Measurements from ENCODE around the gene SH3RF1.
"Not testable (repeated sequence)": the region's sequence is repeated elsewhere in the genome, so short reads cannot be mapped to it uniquely, and the experiment has no call there.

Gene SH3RF1

GRCh38 chr4:169270810-169271691 lies at the start of gene SH3RF1:
SH3RF1 (minus strand) TSS chr4:169270956; CDS start chr4:169269212, 1,744 bp downstream.
- DNase-seq = peak; percentile 36

DNA sequence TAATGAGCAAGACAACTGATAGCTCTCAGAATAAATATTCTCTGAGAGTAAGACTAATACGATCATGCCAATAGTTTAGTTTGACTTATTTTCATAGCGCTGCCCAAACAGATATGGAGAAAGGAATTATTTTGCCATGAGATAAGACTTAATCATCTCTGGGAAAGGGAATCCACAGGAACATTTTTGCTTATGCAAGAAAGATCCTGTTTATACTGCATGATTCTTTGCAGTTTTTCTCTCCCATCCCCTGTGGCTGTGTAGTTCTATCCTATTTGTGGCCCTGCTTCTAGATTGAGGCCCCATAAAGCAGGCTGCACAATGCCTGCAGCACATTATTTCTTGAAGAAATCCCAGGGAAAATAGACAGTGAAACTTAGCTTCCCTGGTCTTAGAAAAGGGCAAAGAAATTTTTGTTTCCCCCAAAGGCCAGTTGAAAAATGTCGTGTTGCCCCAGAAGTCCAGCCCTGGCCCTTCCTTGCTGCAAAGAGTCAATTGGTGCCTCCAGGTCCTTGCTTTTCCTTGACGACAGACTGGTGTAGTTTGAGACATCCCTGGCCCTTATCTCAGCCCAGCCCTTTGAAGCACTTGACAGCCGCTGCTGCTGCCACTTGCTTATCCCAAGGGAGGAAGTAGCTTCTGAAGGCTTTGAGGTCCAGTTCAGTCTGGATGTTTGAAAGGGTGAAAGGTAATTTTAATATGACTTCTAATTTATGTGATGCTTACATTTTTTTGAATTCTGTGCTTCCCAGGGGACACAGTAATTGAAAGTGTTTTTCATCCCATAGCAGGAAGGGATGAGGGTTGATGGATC lies 45.0 kb upstream of the SH3RF1 start:
- DNase-seq = no peak

DNA sequence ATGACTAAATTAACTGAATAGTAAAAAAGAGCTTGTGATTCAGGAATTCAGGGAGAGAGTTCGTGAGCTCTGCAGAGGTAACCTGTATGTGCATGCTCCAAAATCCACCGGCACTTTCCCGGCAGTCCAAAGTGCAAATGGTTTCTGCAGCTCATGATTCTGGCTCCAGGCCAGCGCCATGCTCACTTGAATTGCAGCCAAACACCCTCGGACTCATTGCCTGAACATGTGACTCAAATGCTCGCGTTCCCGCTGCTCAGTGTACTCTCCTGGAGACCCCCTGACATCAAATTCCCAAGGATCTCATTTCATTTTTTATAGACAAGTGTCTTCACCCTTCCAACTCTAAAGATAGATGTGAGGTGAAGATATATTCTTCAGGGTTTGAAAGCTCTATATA lies 44.1 kb upstream of the SH3RF1 start:
- DNase-seq = peak; percentile 24

GRCh38 chr4:169313732-169314131 lies 43.0 kb upstream of the SH3RF1 start:
- no peak for DNase-seq

GRCh38 chr4:169312690-169313422 lies 42.1 kb upstream of the SH3RF1 start:
- DNase-seq = no peak

DNA sequence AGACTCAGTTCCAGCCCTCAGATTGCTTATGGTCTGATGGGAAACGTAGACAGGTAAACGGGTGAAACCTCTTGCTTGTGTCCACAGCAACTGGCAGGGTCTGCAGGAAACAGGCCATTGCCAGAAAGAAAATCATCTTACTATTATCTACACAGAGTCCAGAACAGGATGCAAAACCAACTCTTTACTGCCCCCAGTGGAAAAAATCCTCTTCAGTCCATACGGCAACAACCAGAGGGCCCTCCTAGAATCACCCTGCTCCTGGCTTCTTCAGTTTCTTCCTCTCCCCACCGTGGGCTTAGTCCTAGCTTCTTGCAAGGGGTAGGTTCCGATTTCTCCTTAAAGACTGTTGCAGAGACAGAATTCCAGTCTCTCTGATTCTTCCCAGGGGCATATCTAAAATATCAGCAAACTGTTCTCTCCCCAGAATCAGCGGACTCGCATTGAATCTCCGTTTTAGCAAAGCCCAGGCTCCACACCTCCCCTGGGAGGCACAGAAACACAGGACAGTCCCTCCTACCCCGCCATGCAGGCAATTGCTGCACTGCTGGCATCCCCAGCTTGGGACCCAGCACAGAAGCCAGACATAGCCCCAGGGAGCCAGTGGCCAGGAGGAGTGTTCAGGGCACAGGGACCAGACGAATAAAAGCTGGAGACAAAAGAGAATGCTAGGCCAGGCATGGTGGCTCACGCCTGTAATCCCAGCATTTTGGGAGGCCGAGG lies 41.0 kb upstream of the SH3RF1 start:
- no peak for DNase-seq

DNA sequence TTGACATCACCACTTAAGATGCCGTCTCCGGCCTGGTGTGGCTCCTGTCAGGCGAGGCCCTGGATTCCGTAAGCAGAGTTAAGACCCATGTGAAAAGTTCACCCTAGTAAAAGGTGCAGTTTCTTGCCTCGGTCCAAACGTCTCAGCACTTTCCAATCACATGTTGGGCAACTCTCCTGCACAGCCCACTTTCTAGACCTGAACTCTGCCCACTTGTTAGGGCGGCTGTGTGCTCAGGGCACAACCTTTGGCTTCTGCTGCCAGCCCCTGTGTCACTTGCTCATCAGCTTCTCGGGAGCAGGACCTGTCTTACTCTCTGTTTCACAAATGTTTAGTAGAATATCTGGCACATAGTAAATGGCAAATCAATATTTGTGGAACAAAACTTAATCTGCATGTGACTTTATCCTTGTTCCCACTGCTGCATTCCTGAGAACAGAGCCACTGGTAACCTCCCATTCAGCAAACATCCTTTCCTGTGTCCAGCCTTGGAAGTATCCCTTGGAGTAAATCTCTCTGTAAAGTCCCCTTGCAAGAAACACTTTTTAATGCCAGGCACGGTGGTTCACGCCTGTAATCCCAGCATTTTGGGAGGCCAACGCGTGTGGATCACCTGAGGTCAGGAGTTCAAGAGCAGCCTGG lies 38.7 kb upstream of the SH3RF1 start:
- no peak for DNase-seq

- peak; percentile 47 for DNase-seq
Measured at GRCh38 chr4:169307576-169307975, 36.8 kb upstream of the SH3RF1 start.

DNA sequence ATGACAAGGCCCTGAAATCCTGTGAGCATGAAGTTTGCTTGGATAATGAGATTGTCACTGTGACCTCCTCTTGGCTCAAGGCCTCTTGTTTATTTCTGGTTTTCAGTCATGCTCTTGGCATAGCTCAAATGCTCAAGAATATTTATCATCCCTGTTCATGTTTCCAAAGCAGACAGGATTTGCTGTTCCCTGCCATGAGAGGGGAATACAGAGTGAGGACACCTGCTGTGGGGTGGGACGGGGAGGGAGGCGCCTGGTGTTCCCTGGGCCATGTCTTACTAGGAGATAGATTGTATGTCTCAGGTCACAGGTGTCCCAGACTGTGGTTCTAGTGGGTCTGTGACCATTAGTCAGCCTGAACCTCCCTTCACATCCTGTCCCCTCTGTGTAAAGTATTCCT lies 34.9 kb upstream of the SH3RF1 start:
- no peak for DNase-seq

DNA sequence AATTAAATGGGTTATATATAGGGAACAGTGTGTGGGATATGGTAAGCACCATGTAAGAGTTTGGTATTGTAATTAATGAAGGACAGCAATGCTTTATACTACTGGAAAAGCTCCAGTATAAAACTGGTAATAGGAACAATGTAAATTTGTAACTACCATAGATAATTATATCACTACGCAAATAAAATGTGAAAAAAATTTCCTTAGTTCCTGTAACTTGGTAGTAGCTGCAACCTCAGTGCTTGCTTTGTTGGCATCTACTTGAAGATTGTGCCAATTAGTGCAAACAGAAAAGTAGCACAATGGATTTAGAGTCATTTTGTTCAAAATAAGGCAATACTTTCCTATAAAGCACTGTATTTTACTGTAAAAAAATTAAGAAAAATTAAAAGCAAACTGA lies 34.4 kb upstream of the SH3RF1 start:
- DNase-seq = no peak

DNA sequence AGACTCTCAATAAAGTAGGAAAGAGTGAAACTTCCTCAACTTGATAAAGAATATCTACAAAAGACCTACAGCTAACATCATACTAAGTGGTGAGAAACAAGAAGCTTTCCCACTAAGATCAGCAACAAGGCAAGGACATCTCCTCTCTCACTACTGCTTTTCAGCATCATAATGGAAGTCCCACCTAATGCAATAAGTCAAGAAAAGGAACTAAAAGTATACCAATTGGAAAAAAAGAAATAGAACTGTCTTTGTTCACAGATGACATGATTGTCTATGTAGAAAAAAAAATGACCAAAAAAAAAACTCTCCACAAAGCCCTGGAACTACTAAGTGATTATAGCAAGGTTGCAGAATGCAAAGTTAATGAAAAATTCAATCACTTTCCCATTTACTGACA lies 25.1 kb upstream of the SH3RF1 start:
- no peak for DNase-seq

- DNase-seq = no peak
Measured at GRCh38 chr4:169293343-169294176, 22.8 kb upstream of the SH3RF1 start.

- DNase-seq = not testable (repeated sequence)
Measured at GRCh38 chr4:169287983-169288382, 17.2 kb upstream of the SH3RF1 start.

DNA sequence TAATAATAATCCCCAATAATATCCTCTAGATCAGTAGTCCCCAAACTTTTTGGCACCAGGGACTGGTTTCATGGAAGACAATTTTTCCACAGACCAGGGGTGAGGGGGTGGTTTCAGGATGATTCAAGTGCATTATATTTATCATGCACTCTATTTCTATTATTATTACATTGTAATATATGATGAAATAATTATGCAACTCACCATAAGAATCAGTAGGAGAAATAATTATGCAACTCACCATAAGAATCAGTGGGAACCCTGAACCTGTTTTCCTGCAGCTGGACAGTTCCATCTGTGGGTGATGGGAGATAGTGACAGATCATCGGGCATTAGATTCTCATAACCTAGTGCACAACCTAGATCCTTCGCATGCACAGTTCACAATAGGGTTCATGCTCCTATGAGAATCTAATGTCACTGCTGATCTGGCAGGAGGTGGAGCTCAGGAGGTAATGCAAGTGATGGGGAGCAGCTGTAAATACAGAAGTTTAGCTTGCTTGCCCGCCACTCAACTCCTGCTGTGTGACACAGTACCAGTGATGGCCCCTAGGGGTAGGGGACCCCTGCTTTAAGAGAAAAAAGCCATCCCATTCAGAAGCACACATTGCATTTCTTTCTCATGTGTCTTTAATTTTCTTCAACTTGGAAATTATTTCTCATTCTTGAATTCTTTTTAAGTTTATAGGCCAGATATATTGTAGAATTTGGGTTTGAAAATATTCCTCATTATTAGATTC lies 16.0 kb upstream of the SH3RF1 start:
- no peak for DNase-seq

GRCh38 chr4:169283114-169283509 lies 12.4 kb upstream of the SH3RF1 start:
- DNase-seq = no peak

GRCh38 chr4:169282429-169283113 lies 11.8 kb upstream of the SH3RF1 start:
- no peak for DNase-seq

DNA sequence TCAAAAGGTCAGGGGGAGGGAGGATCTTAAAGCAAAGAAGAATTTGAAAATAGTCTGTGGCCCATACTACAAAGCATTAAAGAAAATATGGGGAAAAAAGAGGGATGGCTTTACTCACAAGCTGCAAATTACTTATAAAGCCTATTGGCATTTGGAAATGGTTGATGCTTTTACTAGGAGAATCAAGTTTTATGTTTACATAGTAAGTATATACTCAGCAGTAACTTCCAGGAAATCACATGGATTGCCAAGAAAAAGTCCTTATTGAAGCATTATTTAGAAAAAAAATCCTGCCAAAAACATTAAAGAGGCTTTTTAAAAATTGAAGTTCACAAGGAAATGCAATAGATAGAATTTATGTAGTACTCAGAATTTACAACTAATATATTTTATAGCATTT lies 8.4 kb upstream of the SH3RF1 start:
- no peak for DNase-seq

GRCh38 chr4:169278624-169279023 lies 7.9 kb upstream of the SH3RF1 start:
- DNase-seq = no peak

DNA sequence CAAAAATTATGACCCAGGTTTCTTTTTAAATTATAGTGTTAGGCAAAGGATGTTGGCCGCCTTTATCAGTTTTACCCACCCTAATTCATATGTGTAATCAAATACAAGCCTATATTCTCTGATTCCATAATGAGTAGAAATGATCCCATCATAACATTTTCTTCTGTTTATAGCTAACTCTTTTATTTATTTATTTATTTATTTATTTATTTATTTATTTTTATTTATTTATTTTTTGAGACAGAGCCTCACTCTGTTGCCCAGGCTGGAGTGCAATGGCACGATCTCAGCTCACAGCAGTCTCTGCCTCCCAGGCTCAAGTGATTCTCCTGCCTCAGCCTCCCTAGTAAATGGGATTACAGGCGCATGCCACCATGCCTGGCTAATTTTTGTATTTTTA lies 7.1 kb upstream of the SH3RF1 start:
- DNase-seq = not testable (repeated sequence)

DNA sequence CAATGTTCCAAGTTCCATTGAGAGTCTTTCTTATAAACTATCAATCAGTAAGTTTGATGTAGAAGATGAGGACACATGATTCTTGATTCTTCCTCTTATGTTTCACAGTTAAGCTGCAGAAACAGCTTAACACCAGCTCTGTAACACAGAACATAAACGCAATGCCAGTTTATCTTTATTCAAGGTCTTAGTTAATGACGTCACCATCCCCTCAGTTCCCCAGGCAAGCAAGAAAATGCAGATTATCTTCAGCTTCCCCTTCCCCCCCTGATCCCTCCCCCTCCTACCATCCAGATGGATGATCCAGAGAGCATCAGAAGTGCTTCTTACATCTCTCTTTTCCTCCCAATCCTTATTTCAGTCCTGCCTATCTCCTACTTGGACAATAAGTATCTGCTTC lies 4.4 kb upstream of the SH3RF1 start:
- DNase-seq = no peak
